Thyroid gland (tissue), 4 donors: ENCODE measurements around the gene PKD1L1. TPM values are rescaled to one million over a fixed set of nuclear protein-coding genes. Genes with fewer than 3 reads are reported as not detected.

Experiments used
- DNase-seq, 2 donors: peaks; one replicate each; pipeline ENCODE4 v3.0.0-alpha.2; 2019
- H3K27ac ChIP-seq, 3 donors: fragments of 200-600 bp; sonication (generic); 1 replicate in 2 of 3; 2 replicates in 1 of 3; pipeline ENCODE4 v1.5.1; 2016 to 2019; ENCODE audit warnings: mild to moderate bottlenecking in 1 of 3, moderate library complexity in 1 of 3
- H3K27me3 ChIP-seq: fragments of 200-600 bp; sonication (generic); one replicate; pipeline ENCODE4 v1.5.1; 2019
- H3K36me3 ChIP-seq, 2 donors: fragments of 200-600 bp; sonication (generic); one replicate each; pipeline ENCODE4 v1.5.1; 2016 to 2019
- H3K4me1 ChIP-seq, 2 donors: fragments of 200-600 bp; sonication (generic); one replicate each; pipeline ENCODE4 v1.5.1; 2017 to 2019
- H3K4me3 ChIP-seq, 3 donors: fragments of 200-600 bp; sonication (generic); replicated peaks in 1 of 3; 1 replicate in 2 of 3; 2 replicates in 1 of 3; pipeline ENCODE4 v1.5.1; 2016; ENCODE audit warnings: mild to moderate bottlenecking in 1 of 3
- H3K9me3 ChIP-seq: fragments of 200-600 bp; sonication (generic); one replicate; pipeline ENCODE4 v1.5.1; 2017
- POLR2A ChIP-seq, 2 donors: fragments of 450-650 bp; IDR thresholded peaks; one replicate each; pipeline ENCODE4 v1.6.1; 2017; ENCODE audit warnings: antibody characterized with exemption in 2 of 2, mild to moderate bottlenecking in 2 of 2, moderate library complexity in 1 of 2
- WGBS, 2 donors: methylation state at CpG; one replicate each; pipeline ENCODE4 v1.1.5; 2017; 5-methylcytosine and 5-hydroxymethylcytosine counted together
- intact Hi-C: fragments of 100-400 bp; cut with DNase I; formaldehyde crosslinking; loops from one replicate; pipeline ENCODE4 v1.15.1; 2023
- total RNA-seq, 4 donors: library from RNA; depleted of rRNA; stranded (reverse); fragments of >200 nt; gene quantifications; one replicate each; pipeline ENCODE4 v1.2.3, GENCODE V29; 2016
- TF ChIP-seq, protein P1 (sequence below), 6 experiments: fragments of 200-600 bp in 3 of 6; fragments of 450-650 bp in 3 of 6; sonication (generic) in 3 of 6; IDR thresholded peaks; one replicate each; pipeline ENCODE4 v1.5.1; 2016 to 2019; ENCODE audit warnings: antibody characterized with exemption in 6 of 6, mild to moderate bottlenecking in 2 of 6, inconsistent platforms in 1 of 6, moderate library complexity in 1 of 6

PKD1L1 gene
- total RNA-seq, 4 donors from 2014 or later = under 0.01 to 0.17 (median 0.14) TPM

DNA sequence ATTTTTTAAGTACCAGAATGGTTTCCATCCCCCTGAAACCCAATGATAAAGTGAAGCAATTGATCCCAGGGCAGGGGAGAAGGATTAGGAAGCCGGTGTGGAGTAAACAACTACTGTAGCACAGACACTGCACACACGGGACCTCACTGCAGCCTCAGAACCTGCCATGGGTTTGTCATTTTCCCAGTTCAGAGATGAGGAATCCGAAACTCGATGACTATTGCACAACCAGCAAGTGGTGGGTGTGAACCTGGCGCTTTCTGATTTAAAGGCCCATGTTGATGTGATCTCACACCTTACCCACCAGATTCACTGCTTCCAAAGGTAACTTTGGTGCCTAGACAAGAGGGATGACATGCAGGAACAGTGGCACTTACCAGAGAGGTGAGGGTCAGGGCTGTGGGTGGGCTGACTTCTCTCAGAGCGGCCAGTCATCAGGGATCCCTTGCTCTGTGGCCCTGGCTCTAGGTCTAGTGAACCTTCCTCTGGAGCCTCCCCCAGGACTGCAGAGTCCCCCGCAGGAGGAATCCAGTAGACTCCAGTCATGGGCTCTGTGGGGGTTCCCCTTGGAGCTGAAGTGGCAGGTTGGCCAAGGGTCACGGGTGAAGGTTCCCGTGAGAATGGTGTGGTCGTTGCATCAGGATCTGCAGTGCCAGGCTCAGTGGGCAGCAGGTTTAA, 62.8 kb downstream of the PKD1L1 start:
- no peak for DNase-seq
- Histone ChIP-seq H3K27me3 (no peaks in the 10 kb centered on the region), H3K27ac (no peak overlapping the region), H3K9me3 (no peaks in the 10 kb centered on the region), H3K4me1 (no peaks in the 10 kb centered on the region), H3K36me3 (no peaks in the 10 kb centered on the region), H3K4me3 (no peak overlapping the region)
- TF ChIP-seq, protein P1, sequence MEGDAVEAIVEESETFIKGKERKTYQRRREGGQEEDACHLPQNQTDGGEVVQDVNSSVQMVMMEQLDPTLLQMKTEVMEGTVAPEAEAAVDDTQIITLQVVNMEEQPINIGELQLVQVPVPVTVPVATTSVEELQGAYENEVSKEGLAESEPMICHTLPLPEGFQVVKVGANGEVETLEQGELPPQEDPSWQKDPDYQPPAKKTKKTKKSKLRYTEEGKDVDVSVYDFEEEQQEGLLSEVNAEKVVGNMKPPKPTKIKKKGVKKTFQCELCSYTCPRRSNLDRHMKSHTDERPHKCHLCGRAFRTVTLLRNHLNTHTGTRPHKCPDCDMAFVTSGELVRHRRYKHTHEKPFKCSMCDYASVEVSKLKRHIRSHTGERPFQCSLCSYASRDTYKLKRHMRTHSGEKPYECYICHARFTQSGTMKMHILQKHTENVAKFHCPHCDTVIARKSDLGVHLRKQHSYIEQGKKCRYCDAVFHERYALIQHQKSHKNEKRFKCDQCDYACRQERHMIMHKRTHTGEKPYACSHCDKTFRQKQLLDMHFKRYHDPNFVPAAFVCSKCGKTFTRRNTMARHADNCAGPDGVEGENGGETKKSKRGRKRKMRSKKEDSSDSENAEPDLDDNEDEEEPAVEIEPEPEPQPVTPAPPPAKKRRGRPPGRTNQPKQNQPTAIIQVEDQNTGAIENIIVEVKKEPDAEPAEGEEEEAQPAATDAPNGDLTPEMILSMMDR (IDR thresholded peaks at IDR 0.05) = no peak
- no peak for TF ChIP-seq POLR2A (IDR thresholded peaks at IDR 0.05)
- intact Hi-C loops = no loop called here
- 75 to 76% methylated on average over 7 to 8 of the region's 10 CpGs for WGBS, 2 donors

DNA sequence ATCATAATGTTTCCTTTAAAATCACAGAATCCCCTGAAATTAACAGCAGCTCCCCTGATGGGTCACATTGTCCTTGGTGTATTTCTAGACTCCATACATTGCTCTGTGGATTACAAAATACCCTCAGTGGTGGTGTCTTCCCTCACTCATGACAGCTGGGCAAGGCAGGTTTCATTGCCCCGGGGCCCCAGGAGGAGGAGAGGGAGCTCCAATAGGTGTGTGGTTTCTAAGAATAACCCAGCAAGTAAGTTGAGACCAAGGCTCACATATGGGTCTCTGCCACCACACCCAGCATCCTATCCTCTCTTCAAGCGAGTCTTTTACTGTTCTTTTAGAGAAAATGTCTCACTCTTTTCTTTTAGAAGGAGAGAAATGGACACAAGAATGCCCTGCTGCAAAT, 63.6 kb downstream of the PKD1L1 start:
- Histone ChIP-seq H3K9me3 (no peaks in the 10 kb centered on the region), H3K27ac (no peak overlapping the region), H3K27me3 (no peaks in the 10 kb centered on the region), H3K4me1 (no peaks in the 10 kb centered on the region), H3K4me3 (no peak overlapping the region), H3K36me3 (no peaks in the 10 kb centered on the region)
- no peak for DNase-seq
- intact Hi-C loops = no loop called here
- 43 to 50% methylated on average over 2 of the region's 2 CpGs for WGBS, 2 donors
- TF ChIP-seq POLR2A (IDR thresholded peaks at IDR 0.05) = no peak
- TF ChIP-seq, protein P1 (IDR thresholded peaks at IDR 0.05) = no peak

GRCh38 chr7:47882635-47883034, 65.6 kb downstream of the PKD1L1 start:
- WGBS, 2 donors = 55 to 56% methylated on average over 3 of the region's 3 CpGs
- Histone ChIP-seq H3K4me1 (no peaks in the 10 kb centered on the region), H3K9me3 (no peaks in the 10 kb centered on the region), H3K27ac (no peak overlapping the region), H3K36me3 (no peaks in the 10 kb centered on the region), H3K4me3 (no peak overlapping the region), H3K27me3 (no peaks in the 10 kb centered on the region)
- DNase-seq = no peak
- intact Hi-C loops = no loop called here
- no peak for TF ChIP-seq POLR2A (IDR thresholded peaks at IDR 0.05)
- TF ChIP-seq, protein P1 (IDR thresholded peaks at IDR 0.05) = no peak

DNA sequence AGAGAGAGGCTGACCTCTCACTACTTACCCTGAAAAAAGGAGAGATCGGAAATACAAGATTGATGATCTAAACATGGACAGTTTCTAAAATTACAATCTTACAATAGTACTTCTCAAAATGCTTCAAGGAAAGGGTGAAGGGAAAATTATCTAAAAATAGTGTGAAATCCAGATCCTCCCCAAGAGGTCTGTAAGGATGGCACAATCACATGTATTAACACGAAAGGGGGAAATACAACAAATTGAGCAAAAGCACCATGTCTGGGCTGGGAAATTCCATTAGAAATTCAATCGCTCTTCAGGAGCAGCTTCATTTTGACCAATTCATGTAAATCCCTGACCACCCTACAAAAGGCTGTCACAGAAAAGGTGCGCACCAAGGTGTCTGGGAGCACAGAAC, 67.0 kb downstream of the PKD1L1 start:
- Histone ChIP-seq H3K4me1 (no peaks in the 10 kb centered on the region), H3K9me3 (no peaks in the 10 kb centered on the region), H3K27me3 (no peaks in the 10 kb centered on the region), H3K36me3 (no peaks in the 10 kb centered on the region), H3K27ac (no peak overlapping the region), H3K4me3 (no peak overlapping the region)
- 80 to 94% methylated on average over 4 of the region's 4 CpGs for WGBS, 2 donors
- no peak for DNase-seq
- intact Hi-C loops = no loop called here
- TF ChIP-seq POLR2A (IDR thresholded peaks at IDR 0.05) = no peak
- TF ChIP-seq, protein P1 (IDR thresholded peaks at IDR 0.05) = no peak

DNA sequence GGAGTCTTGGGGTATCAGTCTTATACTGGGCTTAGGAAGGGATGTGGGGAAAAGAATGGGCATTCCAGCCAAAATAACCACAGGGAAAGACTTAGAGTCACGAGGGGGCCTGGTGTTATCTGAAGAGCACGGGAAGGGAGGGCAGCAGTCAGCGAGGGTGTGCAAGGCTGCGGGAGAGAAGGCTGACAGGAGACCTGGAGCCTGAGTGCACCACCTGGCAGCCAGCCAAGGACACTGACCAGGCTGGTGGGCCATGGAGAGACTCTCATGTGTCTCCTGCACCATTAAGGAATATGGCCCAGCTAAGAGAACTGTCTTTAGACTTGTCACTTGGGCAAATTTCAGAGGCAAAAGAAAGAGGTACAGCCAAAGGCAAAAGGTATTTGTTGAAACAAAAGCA, 69.6 kb downstream of the PKD1L1 start:
- H3K36me3 ChIP-seq = no peaks in the 10 kb centered on the region
- intact Hi-C loops = no loop called here
- no peak overlapping the region for H3K4me3 ChIP-seq
- WGBS, 2 donors = 31 to 38% methylated on average over 4 of the region's 4 CpGs
- no peaks in the 10 kb centered on the region for H3K9me3 ChIP-seq
- H3K4me1 ChIP-seq = no peaks in the 10 kb centered on the region
- TF ChIP-seq, protein P1 (IDR thresholded peaks at IDR 0.05) = no peak
- TF ChIP-seq POLR2A (IDR thresholded peaks at IDR 0.05) = no peak
- H3K27me3 ChIP-seq = no peaks in the 10 kb centered on the region
- peak in 1 of 2 donors; percentile 7 for DNase-seq
- no peak overlapping the region for H3K27ac ChIP-seq
